ENCODE results near the gene SPDYE1.
"Not testable (repeated sequence)": the region's sequence is repeated elsewhere in the genome, so short reads cannot be mapped to it uniquely, and the experiment has no call there.

The SPDYE1 gene

DNA sequence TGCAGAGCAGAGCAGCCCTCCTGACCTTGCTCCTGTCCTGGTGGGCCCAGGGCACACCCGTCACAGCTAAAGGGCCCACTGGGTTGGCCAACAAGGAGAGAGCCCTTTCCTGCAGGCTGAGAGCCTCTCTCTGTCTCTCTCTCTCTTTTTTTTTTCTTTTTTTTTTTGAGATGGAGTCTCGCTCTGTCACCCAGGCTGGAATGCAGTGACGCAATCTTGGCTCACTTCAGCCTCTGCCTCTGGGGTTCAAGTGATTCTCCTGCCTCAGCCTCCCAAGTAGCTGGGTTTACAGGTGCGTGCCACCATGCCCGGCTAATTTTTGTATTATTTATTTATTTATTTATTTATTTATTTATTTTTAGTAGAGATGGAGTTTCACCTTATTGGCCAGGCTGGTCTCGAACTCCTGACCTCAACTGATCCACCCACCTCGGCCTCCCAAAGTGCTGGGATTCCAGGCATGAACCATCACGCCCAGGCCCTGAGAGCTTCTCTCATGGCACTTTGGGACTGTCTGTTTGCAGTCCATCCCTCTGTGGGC is 23.6 kb upstream of the SPDYE1 start:
- not testable (repeated sequence) for H3K9me3 ChIP-seq, H4K20me1 ChIP-seq, H3K4me3 ChIP-seq, H3K36me3 ChIP-seq, H3K27me3 ChIP-seq
- H3K4me1 ChIP-seq: peaks cover 36% of the 10 kb centered on the region
- peak overlapping the region; percentile 73 for H3K27ac ChIP-seq
- peak; percentile 59 for TF ChIP-seq Cebpa-rat (IDR thresholded peaks at IDR 0.05)
- H3K4me2 ChIP-seq: peak overlapping the region; percentile 51
- 0 out of 2 replicates have a peak overlapping the region, but pooled peaks have one; percentile 34 for H3K9ac ChIP-seq

DNA sequence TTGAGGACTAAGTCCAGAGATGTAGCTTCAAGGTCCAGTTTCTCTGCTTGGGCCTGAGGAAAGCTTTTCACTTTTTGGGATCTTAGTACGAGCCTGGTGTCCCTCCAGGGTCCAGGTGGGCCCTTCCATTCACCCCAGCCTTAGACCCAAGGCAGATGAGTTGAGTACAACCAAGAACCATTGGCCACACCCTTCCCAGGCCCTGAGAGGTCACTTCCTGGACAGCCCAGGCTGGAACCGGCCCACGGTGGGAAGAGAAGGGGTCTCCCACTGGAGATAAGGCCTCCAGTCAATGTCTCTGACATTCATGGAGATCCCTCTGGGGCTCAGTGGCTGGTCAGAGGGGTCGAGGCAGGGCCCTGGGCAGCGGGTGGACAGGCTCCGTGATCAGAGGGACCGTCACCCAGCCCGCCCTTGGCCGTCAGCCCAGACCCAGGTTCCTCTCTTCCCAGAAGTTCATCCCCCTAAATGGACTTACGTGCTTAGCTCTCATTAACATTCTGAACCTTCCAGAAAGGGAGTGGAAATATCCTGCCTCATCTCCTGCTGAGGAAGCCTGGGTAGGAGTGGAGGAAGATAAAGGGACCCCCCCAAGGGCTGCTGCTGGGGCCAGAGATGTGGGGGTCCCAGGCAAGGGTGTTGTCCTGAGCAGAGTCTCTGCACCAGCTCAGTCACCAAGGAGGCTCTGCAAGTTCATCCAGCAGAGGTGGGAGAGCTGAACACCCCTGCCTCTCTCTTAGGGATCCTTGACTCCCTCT is 22.8 kb upstream of the SPDYE1 start:
- H4K20me1 ChIP-seq, H3K9ac ChIP-seq, H3K9me3 ChIP-seq, H3K4me3 ChIP-seq, H3K27me3 ChIP-seq, H3K36me3 ChIP-seq: not testable (repeated sequence)
- H3K27ac ChIP-seq: peak overlapping the region; percentile 73
- peak overlapping the region; percentile 51 for H3K4me2 ChIP-seq
- H3K4me1 ChIP-seq: peaks cover 36% of the 10 kb centered on the region

DNA sequence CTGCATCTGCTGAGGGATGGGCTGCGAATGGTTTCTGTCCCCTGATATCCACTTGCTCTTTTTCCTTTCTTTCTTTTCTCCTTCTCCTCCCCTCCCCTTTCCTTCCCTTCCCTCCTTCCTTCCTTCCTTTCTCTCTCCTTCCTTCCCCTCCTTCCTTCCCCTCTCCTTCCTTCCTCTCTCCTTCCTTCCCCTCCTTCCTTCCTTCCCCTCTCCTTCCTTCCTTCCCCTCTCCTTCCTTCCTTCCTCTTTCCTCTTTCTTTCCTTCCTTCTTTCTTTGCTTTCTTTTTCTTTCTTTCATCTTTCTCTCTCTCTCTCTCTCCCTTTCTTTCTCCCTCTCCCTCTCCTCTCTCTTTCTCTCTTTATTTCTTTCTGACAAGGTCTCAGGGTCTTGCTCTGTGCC is 20.2 kb upstream of the SPDYE1 start:
- peaks cover 44% of the 10 kb centered on the region for H3K4me1 ChIP-seq

DNA sequence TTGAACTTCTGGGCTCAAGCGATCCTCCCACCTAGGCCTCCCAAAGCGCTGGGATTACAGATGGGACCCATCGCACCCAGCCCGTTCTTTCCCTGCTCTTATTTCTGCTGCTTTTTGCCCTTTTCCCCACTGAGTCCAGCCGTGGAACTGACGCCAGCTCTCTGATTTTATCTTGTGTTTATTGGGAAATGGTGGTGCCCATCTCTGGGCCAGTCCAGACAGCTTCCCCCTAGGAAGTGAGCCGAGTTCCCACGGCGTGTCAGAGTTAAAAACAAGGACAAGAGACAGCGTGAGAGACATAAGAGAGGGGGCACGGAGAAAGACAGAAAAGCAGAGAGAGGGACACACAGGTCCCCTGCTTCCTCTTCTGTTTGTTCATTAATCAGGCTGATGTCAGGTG is 19.6 kb upstream of the SPDYE1 start:
- not testable (repeated sequence) for H3K36me3 ChIP-seq, H3K9ac ChIP-seq, H3K27ac ChIP-seq, H3K9me3 ChIP-seq, H3K4me3 ChIP-seq, H4K20me1 ChIP-seq, H3K4me2 ChIP-seq, H3K27me3 ChIP-seq
- H3K4me1 ChIP-seq: peaks cover 43% of the 10 kb centered on the region

More for the DNA sequence above, 20.2 kb upstream of the SPDYE1 start:
- no peaks in the 10 kb centered on the region for H3K27me3 ChIP-seq
- H3K9me3 ChIP-seq: no peaks in the 10 kb centered on the region
- H3K36me3 ChIP-seq: no peaks in the 10 kb centered on the region
- no peaks in the 10 kb centered on the region for H4K20me1 ChIP-seq
- H3K4me3 ChIP-seq: no peak overlapping the region
- H3K4me2 ChIP-seq: peak overlapping the region; percentile 45
- peak overlapping the region; percentile 41; the same call in 1 of the 2 replicates for H3K27ac ChIP-seq
- no peak overlapping the region for H3K9ac ChIP-seq
- TF ChIP-seq Cebpa-rat (IDR thresholded peaks at IDR 0.05): no peak

DNA sequence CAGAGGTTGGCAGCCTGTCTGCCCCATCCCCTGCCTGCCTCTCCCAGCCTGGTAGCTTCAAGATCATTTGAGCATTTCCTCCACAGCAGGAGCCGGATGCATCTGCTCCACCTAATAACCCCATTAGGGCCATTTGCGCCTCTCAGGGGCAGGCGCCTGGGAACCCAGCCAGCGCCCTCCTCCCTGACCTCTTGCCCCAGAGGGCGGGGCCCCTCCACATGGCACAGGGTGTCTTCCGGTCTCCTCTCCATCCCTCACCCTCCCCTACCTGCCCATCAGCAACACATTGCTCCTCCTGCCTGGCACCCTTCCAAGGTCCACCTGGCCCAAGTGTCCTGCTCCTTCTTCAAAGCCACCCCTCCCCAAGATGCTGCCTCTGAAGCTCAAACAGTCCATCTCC is 14.8 kb upstream of the SPDYE1 start:
- H3K9ac ChIP-seq, H4K20me1 ChIP-seq, H3K27me3 ChIP-seq, H3K9me3 ChIP-seq, H3K4me3 ChIP-seq, H3K36me3 ChIP-seq: not testable (repeated sequence)
- Histone ChIP-seq H3K27ac (peak overlapping the region; percentile 70), H3K4me2 (peak overlapping the region; percentile 58), H3K4me1 (peaks cover 40% of the 10 kb centered on the region)

DNA sequence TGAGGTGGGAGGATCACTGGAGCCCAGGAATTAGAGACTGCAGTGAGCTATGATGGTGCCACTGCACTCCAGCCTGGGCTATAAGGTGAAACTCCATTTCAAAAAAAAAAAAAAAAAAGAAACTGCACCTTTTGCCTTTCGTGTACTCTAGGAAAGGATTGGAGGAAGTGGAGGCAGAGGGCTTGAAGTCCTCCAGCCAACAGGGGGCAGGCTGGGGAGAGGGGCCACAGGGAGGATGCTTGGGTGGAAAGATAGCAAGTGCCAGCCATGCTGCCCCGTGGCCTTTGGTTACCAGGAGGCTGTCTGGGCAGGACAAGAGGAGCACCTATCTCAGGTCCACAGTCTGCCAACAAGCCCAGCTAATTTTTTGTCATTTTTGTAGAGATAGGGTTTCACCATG is 14.0 kb upstream of the SPDYE1 start:
- Histone ChIP-seq H3K4me1 (peaks cover 40% of the 10 kb centered on the region), H3K4me2 (peak overlapping the region; percentile 58), H3K27ac (peak overlapping the region; percentile 70)
- H4K20me1 ChIP-seq, H3K36me3 ChIP-seq, H3K27me3 ChIP-seq, H3K9me3 ChIP-seq, H3K4me3 ChIP-seq, H3K9ac ChIP-seq: not testable (repeated sequence)

DNA sequence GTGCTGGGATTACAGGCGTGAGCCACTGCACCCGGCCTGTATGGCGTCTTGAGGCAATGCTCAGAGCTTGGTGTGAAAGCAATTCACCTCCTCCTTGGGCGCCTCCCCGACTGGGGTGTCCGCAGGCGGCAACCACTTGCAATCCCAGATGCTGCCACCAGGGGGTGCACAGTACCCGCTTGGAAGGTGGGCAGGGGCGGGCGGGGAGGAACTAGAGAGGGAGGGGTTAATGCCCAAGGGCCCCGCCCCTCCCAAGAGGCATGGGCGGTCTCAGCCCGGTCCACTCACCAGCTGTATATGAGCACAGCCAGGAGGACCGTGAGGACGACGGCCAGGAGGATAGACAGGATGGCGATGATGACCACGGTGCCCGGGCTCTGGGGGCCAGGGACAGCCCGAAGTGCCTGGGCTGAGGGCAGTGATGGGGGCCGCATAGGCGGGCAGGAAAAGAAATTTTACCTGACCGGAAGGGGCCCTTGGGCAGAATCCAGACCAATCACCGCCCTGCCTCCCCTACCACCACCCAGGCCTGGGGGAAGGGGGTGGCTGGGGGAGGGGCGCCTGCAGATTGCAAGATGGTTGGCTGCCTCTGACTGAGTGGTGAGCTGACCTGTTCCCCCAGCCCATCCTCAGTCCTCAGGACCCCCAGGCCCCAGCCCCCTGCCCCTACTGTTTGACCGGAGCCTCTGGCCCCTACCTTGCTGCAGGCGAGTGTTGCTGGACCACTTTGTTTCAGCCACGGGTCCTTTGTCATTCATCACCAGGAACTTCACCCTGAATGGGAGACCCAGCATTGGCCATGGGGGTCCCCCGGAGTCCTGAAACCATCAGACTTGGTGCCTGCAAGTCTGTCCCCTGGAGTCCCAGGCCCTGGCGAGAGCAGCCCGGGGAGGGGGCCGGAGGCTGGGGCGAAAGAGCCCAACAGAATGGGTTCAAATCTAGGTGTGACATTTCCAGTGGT is 11.5 kb upstream of the SPDYE1 start:
- H4K20me1 ChIP-seq, H3K9ac ChIP-seq, H3K9me3 ChIP-seq, H3K27me3 ChIP-seq, H3K4me3 ChIP-seq, H3K27ac ChIP-seq, H3K36me3 ChIP-seq: not testable (repeated sequence)
- peaks cover 38% of the 10 kb centered on the region for H3K4me1 ChIP-seq
- peak overlapping the region; percentile 36; the same call in 1 of the 2 replicates for H3K4me2 ChIP-seq

DNA sequence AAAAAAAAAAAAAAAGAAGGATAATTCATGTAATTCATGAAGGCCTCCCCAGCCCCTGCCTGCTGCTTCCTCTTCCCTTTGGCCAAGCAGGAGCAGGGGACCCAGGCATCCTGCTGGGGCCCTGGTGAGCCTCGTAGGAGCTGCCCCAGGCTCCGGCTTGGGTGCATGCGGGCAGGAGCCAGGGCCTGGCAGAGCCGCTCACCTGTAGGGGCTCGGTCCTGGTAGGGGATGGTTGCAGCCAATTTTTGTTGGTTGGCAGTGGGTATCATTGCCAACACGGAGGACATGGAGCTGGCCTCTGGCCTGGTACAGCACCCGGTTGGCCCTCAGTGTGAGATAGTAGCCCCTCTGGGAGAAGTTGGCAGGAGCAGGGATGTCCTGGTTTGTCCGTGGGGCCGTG is 10.2 kb upstream of the SPDYE1 start:
- H3K27me3 ChIP-seq, H3K9ac ChIP-seq, H3K9me3 ChIP-seq, H3K27ac ChIP-seq, H3K4me2 ChIP-seq, H3K36me3 ChIP-seq, H4K20me1 ChIP-seq, H3K4me3 ChIP-seq: not testable (repeated sequence)
- H3K4me1 ChIP-seq: peaks cover 27% of the 10 kb centered on the region

DNA sequence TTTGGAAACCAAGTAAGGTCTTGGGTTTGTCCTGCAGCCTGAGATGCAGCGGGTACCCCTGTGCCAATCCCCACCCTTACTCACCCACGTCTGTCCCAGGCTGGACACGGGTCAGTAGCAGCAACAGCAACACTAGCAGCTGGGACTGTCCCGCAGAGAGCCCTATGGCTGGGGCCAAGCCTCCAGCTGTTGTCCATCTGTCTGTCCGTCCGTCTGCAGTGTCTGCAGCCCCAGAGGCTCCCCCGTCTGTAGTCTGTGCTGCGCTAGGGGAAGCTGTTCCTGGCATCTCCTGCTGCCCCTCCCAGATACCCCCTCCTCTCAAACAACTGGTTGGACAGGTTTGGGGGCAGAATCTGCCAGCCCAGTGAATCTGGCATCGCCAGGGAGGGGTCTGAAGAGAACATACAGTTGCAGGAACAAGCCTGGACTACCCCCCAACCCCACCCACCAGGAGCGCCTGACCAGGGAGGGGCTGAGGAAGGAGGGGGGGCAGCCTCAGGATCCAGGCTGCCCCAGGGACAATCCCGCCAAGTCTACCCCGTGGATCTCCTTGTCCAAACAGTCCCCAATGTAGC is 7.6 kb upstream of the SPDYE1 start:
- not testable (repeated sequence) for H3K9ac ChIP-seq, H3K27ac ChIP-seq

DNA sequence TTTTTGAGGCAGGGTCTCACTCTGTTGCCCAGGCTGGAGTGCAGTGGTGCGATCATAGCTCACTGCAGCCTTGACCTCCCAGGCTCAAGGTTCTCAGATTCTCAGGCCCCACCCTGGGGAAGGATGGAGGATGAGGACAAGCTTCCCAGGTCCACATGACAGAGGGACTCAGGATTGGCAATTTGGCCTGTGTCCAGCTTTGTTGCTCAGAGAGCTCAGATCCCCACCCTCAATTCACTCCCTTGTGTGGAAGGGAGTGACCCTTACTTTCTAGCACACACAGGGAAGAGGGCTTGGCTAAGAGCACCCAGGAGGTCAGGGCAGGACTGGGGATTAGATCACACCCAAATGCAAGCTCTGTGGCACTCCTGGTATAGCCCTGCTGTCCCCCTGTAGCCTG is 6.9 kb upstream of the SPDYE1 start:
- not testable (repeated sequence) for H3K4me3 ChIP-seq, H3K36me3 ChIP-seq, H3K27me3 ChIP-seq, H3K4me2 ChIP-seq, H4K20me1 ChIP-seq, H3K9me3 ChIP-seq, H3K27ac ChIP-seq, H3K9ac ChIP-seq
- H3K4me1 ChIP-seq: peaks cover 12% of the 10 kb centered on the region

More for the DNA sequence above, 7.6 kb upstream of the SPDYE1 start:
- H3K36me3 ChIP-seq, H3K4me2 ChIP-seq, H3K4me3 ChIP-seq, H4K20me1 ChIP-seq, H3K27me3 ChIP-seq, H3K9me3 ChIP-seq: not testable (repeated sequence)
- H3K4me1 ChIP-seq: peaks cover 14% of the 10 kb centered on the region

DNA sequence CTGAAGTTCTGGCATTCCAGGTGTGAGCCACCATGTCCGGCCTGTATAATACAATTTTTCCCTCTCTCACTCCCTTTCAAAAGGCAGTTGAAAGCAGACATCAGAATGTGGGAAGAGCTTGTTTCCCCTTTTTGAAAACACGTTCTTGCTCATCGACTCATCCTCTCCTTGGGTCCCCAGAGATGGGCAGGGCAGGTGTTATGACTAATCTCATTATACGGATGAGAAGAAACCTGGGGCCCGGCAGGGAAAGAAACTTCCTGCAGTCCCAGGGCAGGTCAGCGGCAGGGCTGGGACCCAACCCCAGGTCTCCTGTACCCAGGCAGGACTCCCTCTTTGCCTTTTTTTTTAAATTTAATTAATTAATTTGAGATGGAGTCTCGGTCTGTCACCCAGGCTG is 4.8 kb upstream of the SPDYE1 start:
- not testable (repeated sequence) for H3K4me3 ChIP-seq, H3K36me3 ChIP-seq, H3K27ac ChIP-seq, H3K9me3 ChIP-seq, H3K9ac ChIP-seq, H3K27me3 ChIP-seq, H4K20me1 ChIP-seq
- Histone ChIP-seq H3K4me2 (peak overlapping the region; percentile 28), H3K4me1 (peaks cover 12% of the 10 kb centered on the region)

DNA sequence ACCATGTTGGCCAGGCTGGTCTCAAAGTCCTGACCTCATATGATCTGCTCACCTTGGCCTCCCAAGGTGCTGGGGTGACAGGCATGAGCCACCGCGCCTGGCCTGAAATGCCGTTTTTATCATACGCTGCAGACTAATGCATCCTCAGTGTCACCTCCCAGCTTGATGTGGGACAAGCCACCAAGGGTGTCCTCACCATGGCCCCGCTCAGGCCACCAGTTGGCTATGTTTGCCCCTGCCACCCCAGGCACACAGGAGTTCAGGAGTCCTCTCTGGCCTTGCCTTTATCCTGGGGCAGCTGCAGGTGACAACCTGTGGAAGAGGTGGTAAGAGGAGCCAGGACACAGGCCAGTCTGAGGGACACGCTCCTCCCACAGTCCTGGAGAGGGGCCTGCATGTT is 3.0 kb upstream of the SPDYE1 start:
- not testable (repeated sequence) for H3K9ac ChIP-seq, H3K27ac ChIP-seq, H3K36me3 ChIP-seq, H3K27me3 ChIP-seq, H3K4me3 ChIP-seq, H3K9me3 ChIP-seq, H3K4me2 ChIP-seq, H4K20me1 ChIP-seq
- peaks cover 12% of the 10 kb centered on the region for H3K4me1 ChIP-seq

DNA sequence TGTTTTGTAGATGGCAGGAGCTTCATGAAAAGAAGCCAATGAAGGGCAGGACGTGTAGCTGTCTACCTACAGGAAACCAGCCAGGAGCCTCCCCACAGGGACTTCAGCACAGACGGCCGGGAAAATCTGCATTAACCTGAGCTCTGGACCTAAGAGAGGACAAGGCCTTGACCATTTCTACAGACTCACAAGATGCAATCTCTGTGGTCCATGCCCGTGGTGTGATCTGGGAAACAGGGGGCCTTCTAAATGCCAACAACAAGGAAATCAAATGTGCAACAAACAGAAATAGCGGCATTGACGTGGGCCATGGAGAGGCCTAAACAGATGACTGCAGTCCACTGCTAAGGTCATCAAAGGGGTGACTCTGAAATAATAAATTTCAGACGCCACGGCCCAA is 14.4 kb downstream of the SPDYE1 start:
- H3K4me1 ChIP-seq, H3K9me3 ChIP-seq, H3K4me3 ChIP-seq, H3K27me3 ChIP-seq, H3K27ac ChIP-seq, H3K4me2 ChIP-seq, H4K20me1 ChIP-seq, H3K9ac ChIP-seq: not testable (repeated sequence)
- H3K36me3 ChIP-seq: peaks cover 38% of the 10 kb centered on the region

DNA sequence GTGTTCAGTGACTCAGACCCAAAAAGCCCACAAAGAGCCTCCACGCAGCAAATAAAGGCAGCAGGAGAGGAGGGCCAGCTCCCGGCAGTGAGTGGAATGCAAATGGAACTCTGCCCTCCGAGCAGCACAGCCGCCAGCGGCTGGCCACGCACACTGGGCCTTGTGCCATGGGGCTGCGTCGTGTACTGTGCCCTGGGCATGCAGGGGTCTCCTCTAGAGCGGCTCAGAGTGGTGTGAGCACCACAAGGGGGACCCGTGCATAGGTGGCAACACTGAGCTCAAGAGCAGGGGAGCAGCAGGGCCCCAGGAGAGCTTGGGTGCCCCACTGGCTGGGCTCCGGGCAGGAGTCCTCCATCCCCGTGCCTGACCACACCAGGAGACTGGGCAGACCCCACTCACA is 17.4 kb downstream of the SPDYE1 start:
- not testable (repeated sequence) for H3K9ac ChIP-seq, H3K4me3 ChIP-seq, H3K4me2 ChIP-seq, H3K27me3 ChIP-seq, H3K9me3 ChIP-seq, H4K20me1 ChIP-seq, H3K27ac ChIP-seq
- peaks cover 15% of the 10 kb centered on the region for H3K4me1 ChIP-seq
- H3K36me3 ChIP-seq: peaks cover 28% of the 10 kb centered on the region
